ENCODE measurements around the gene ATP4B.

GRCh38 chr13:113635709-113636108 lies 22.3 kb downstream of the ATP4B start:
- TF ChIP-seq CTCF (IDR thresholded peaks at IDR 0.05) (no peak), POLR2A (IDR thresholded peaks at IDR 0.05) (no peak)
